Measurements from ENCODE around the gene BAHCC1.
"Not testable (repeated sequence)": the region's sequence is repeated elsewhere in the genome, so short reads cannot be mapped to it uniquely, and the experiment has no call there.

BAHCC1 gene

GRCh38 chr17:81394921-81395599, at the start of gene BAHCC1:
BAHCC1 (plus strand) TSS chr17:81395457; CDS start chr17:81399740, 4,283 bp downstream.
- DNase-seq = peak; percentile 93

GRCh38 chr17:81346090-81346907, 49.0 kb upstream of the BAHCC1 start:
- peak; percentile 95 for DNase-seq

- no peak for DNase-seq
These were observed 48.3 kb upstream of the BAHCC1 start for GRCh38 chr17:81346908-81347349.

- no peak for DNase-seq
These were observed 47.8 kb upstream of the BAHCC1 start for GRCh38 chr17:81347437-81347836.

GRCh38 chr17:81348097-81349055, 46.9 kb upstream of the BAHCC1 start:
- no peak for DNase-seq

GRCh38 chr17:81349397-81350319, 45.6 kb upstream of the BAHCC1 start:
- DNase-seq = no peak

- DNase-seq = no peak
These were observed 44.9 kb upstream of the BAHCC1 start for GRCh38 chr17:81350320-81350890.

- not testable (repeated sequence) for DNase-seq
These were observed 43.8 kb upstream of the BAHCC1 start for GRCh38 chr17:81351329-81352052.

GRCh38 chr17:81352056-81352455, 43.2 kb upstream of the BAHCC1 start:
- not testable (repeated sequence) for DNase-seq

GRCh38 chr17:81354252-81354953, 40.9 kb upstream of the BAHCC1 start:
- DNase-seq = no peak

- DNase-seq = no peak
These were observed 40.3 kb upstream of the BAHCC1 start for GRCh38 chr17:81354954-81355347.

- no peak for DNase-seq
These were observed 36.0 kb upstream of the BAHCC1 start for GRCh38 chr17:81359218-81359617.

- DNase-seq = not testable (repeated sequence)
These were observed 33.3 kb upstream of the BAHCC1 start for GRCh38 chr17:81362001-81362400.

- no peak for DNase-seq
These were observed 30.7 kb upstream of the BAHCC1 start for GRCh38 chr17:81364278-81365147.

- peak; percentile 55 for DNase-seq
These were observed 30.1 kb upstream of the BAHCC1 start for GRCh38 chr17:81365148-81365600.

- DNase-seq = peak; percentile 32
These were observed 29.4 kb upstream of the BAHCC1 start for GRCh38 chr17:81365601-81366585.

GRCh38 chr17:81366648-81367047, 28.6 kb upstream of the BAHCC1 start:
- DNase-seq = no peak

- DNase-seq = no peak
These were observed 28.1 kb upstream of the BAHCC1 start for GRCh38 chr17:81367171-81367570.

Data from CD4-positive, alpha-beta T cell treated with Interleukin-15 for 1 hour (primary cell).